GM19239 (cell line): ENCODE measurements around the gene PRAMEF11.
"Not testable (repeated sequence)": the region's sequence is repeated elsewhere in the genome, so short reads cannot be mapped to it uniquely, and the experiment has no call there.

Experiments
- DNase-seq: peaks from one replicate; pipeline ENCODE4 v3.0.0; 2011; ENCODE audit warnings: low spot score; ENCODE audit not compliant: insufficient read length
- FAIRE-seq: peaks from 2 replicates; lab custom pipeline; 2011; peaks lifted over from hg19 to GRCh38; lab: Jason Lieb, UNC

Gene PRAMEF11

GRCh38 chr1:12831310-12831709 lies at the start of gene PRAMEF11:
PRAMEF11 (minus strand) TSS chr1:12831410; CDS start chr1:12828789, 2,621 bp downstream.
- FAIRE-seq, DNase-seq: not testable (repeated sequence)

- not testable (repeated sequence) for DNase-seq, FAIRE-seq
These were observed 47.2 kb upstream of the PRAMEF11 start for GRCh38 chr1:12878453-12878852.

- not testable (repeated sequence) for FAIRE-seq, DNase-seq
These were observed 32.1 kb upstream of the PRAMEF11 start for GRCh38 chr1:12863131-12863880.

GRCh38 chr1:12856786-12857185 lies 25.6 kb upstream of the PRAMEF11 start, which contains the start of gene PRAMEF2:
PRAMEF2 (plus strand) TSS chr1:12857086; CDS start chr1:12859010, 1,924 bp downstream.
- not testable (repeated sequence) for DNase-seq, FAIRE-seq

GRCh38 chr1:12851779-12852178 lies 20.6 kb upstream of the PRAMEF11 start:
- DNase-seq (no peak), FAIRE-seq (no peak)

GRCh38 chr1:12848620-12849019 lies 17.4 kb upstream of the PRAMEF11 start, which contains the start of gene HNRNPCL1:
HNRNPCL1 (minus strand) TSS chr1:12848720; CDS start chr1:12848289, 431 bp downstream.
- DNase-seq, FAIRE-seq: not testable (repeated sequence)

- DNase-seq, FAIRE-seq: not testable (repeated sequence)
These were observed 2.0 kb upstream of the PRAMEF11 start for GRCh38 chr1:12833251-12833650.

- FAIRE-seq, DNase-seq: not testable (repeated sequence)
These were observed 12.1 kb downstream of the PRAMEF11 start for GRCh38 chr1:12819061-12819460.

- FAIRE-seq, result no peak
These were observed 19.8 kb downstream of the PRAMEF11 start for GRCh38 chr1:12811409-12811784.

GRCh38 chr1:12810691-12811408 lies 20.4 kb downstream of the PRAMEF11 start:
- DNase-seq (no peak), FAIRE-seq (no peak)

More at GRCh38 chr1:12811409-12811784, 19.8 kb downstream of the PRAMEF11 start:
- no peak for DNase-seq

GRCh38 chr1:12809933-12810332 lies 21.3 kb downstream of the PRAMEF11 start:
- no peak for DNase-seq
- FAIRE-seq, result no peak

- no peak for FAIRE-seq
- no peak for DNase-seq
These were observed 31.5 kb downstream of the PRAMEF11 start for GRCh38 chr1:12799730-12800129.

- DNase-seq (no peak), FAIRE-seq (no peak)
These were observed 32.3 kb downstream of the PRAMEF11 start for GRCh38 chr1:12798911-12799310.

- DNase-seq, FAIRE-seq: not testable (repeated sequence)
These were observed 40.1 kb downstream of the PRAMEF11 start, which contains the start of gene PRAMEF1 for GRCh38 chr1:12791097-12791496. PRAMEF1 (plus strand) TSS chr1:12791397; CDS start chr1:12793228, 1,831 bp downstream.

GRCh38 chr1:12784729-12785128 lies 46.5 kb downstream of the PRAMEF11 start:
- FAIRE-seq, DNase-seq: not testable (repeated sequence)

- not testable (repeated sequence) for FAIRE-seq, DNase-seq
These were observed 47.4 kb downstream of the PRAMEF11 start for GRCh38 chr1:12783783-12784182.

GRCh38 chr1:12781488-12781887 lies 49.7 kb downstream of the PRAMEF11 start:
- DNase-seq, FAIRE-seq: not testable (repeated sequence)

GRCh38 chr1:12778907-12779306 lies 52.3 kb downstream of the PRAMEF11 start:
- FAIRE-seq (no peak), DNase-seq (no peak)

- DNase-seq (no peak), FAIRE-seq (no peak)
These were observed 53.1 kb downstream of the PRAMEF11 start for GRCh38 chr1:12778061-12778460.

- FAIRE-seq (no peak), DNase-seq (no peak)
These were observed 54.2 kb downstream of the PRAMEF11 start for GRCh38 chr1:12776801-12777557.
